ENCODE results near the gene FAM234A. TPM values are rescaled to one million over a fixed set of nuclear protein-coding genes. Genes with fewer than 3 reads are reported as not detected.

The FAM234A gene
- total RNA-seq, 2 experiments from 2014 or later: 10.9 to 26.8 TPM

DNA sequence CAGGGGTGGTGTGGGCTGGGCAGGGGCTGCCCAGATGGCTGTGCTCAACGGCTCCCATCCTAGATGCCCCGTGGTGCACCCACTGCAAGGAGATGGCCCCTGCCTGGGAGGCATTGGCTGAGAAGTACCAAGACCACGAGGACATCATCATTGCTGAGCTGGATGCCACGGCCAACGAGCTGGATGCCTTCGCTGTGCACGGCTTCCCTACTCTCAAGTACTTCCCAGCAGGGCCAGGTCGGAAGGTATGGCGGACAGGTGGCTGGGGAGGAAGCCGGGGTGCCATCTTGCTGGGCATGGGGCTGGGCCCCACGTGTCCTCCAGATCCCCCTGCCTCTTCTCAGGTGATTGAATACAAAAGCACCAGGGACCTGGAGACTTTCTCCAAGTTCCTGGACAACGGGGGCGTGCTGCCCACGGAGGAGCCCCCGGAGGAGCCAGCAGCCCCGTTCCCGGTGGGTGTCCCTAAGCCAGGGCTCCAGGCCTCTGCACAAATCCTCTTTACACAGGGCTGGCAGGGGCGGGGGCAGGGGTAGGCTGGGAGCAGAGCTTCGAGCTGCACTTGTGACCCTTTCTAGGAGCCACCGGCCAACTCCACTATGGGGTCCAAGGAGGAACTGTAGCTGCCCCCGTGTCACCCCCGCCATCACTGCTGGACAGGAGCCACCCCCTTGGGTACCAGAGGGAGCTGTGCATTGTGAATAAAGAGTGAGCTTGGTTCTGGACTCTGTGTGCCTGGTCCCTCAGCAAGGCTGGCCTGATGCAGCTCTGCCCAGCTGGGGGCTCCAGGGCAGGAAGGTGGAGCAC lies 52.1 kb downstream of the FAM234A start:
- H3K9me3 ChIP-seq (ENCODE audit: low read length): no peaks in the 10 kb centered on the region
- POLR2A ChIA-PET: interaction anchor here (0.6 kb wide), 1 partner anchor 73 kb away, joined by 3 read pairs; no protein-coding TSS in a partner anchor
- H3K79me2 ChIP-seq (ENCODE audit: insufficient read depth, low read depth, low read length): no peaks in the 10 kb centered on the region
- no peaks in the 10 kb centered on the region; the same call in 1 of the 2 replicates for H3K36me3 ChIP-seq (ENCODE audit: insufficient read depth, low read length)
- CTCF ChIA-PET (ENCODE audit: unreplicated experiment): no interaction called here
- no peaks in the 10 kb centered on the region for H3K4me1 ChIP-seq (ENCODE audit: insufficient read depth, low read length, poor library complexity, severe bottlenecking)
- no peaks in the 10 kb centered on the region for H3K9me2 ChIP-seq (ENCODE audit: insufficient read depth, low read length)
- H2AFZ ChIP-seq (ENCODE audit: low read length): no peak overlapping the region
- no peak overlapping the region for H3K4me2 ChIP-seq (ENCODE audit: low read length)
- H3K4me3 ChIP-seq (ENCODE audit: low read depth, low read length, poor library complexity, severe bottlenecking): no peak overlapping the region
- intact Hi-C loops (cut with micrococcal nuclease; ENCODE audit: unreplicated experiment): no loop called here
- BruUV-seq (replicated peaks): no TSS peak
- no peaks in the 10 kb centered on the region for H4K20me1 ChIP-seq (ENCODE audit: insufficient read depth, low read length)
- no peak for TF ChIP-seq CTCF (conservative IDR thresholded peaks at IDR 0.05; ENCODE audit: low read length)
- no peak for TF ChIP-seq EZH2phosphoT487 (IDR thresholded peaks at IDR 0.05; ENCODE audit: borderline replicate concordance, low read depth, low read length)
- no peak overlapping the region for H3K27ac ChIP-seq (ENCODE audit: low read depth, low read length, poor library complexity, severe bottlenecking)
- no peak for DNase-seq (ENCODE audit: low spot score)

GRCh38 chr16:287298-287811 lies 52.7 kb downstream of the FAM234A start:
- TF ChIP-seq CTCF (conservative IDR thresholded peaks at IDR 0.05; ENCODE audit: low read length): peak; percentile 56; the same call in 1 of the 2 replicates
- TF ChIP-seq EZH2phosphoT487 (IDR thresholded peaks at IDR 0.05; ENCODE audit: borderline replicate concordance, low read depth, low read length): no peak
- POLR2A ChIA-PET: interaction anchor here (0.6 kb wide), 1 partner anchor 74 kb away, joined by 3 read pairs; no protein-coding TSS in a partner anchor
- H3K9me2 ChIP-seq (ENCODE audit: insufficient read depth, low read length): no peaks in the 10 kb centered on the region
- DNase-seq (ENCODE audit: low spot score): peak; percentile 20
- no peaks in the 10 kb centered on the region for H3K9me3 ChIP-seq (ENCODE audit: low read length)
- H3K4me3 ChIP-seq (ENCODE audit: low read depth, low read length, poor library complexity, severe bottlenecking): no peak overlapping the region
- no peaks in the 10 kb centered on the region for H3K79me2 ChIP-seq (ENCODE audit: insufficient read depth, low read depth, low read length)
- no TSS peak for BruUV-seq (replicated peaks)
- H4K20me1 ChIP-seq (ENCODE audit: insufficient read depth, low read length): no peaks in the 10 kb centered on the region
- no peaks in the 10 kb centered on the region; the same call in 1 of the 2 replicates for H3K36me3 ChIP-seq (ENCODE audit: insufficient read depth, low read length)
- H2AFZ ChIP-seq (ENCODE audit: low read length): no peak overlapping the region
- no peak overlapping the region for H3K4me2 ChIP-seq (ENCODE audit: low read length)
- intact Hi-C loops (cut with micrococcal nuclease; ENCODE audit: unreplicated experiment): no loop called here
- CTCF ChIA-PET (ENCODE audit: unreplicated experiment): interaction anchor here (0.6 kb wide), 1 partner anchor 46 kb away, joined by 3 read pairs; no protein-coding TSS in a partner anchor
- H3K27ac ChIP-seq (ENCODE audit: low read depth, low read length, poor library complexity, severe bottlenecking): no peak overlapping the region
- no peaks in the 10 kb centered on the region for H3K4me1 ChIP-seq (ENCODE audit: insufficient read depth, low read length, poor library complexity, severe bottlenecking)
